GM19467 (cell line): ENCODE measurements around the gene UBE2R2.
"Not testable (repeated sequence)": the region's sequence is repeated elsewhere in the genome, so short reads cannot be mapped to it uniquely, and the experiment has no call there.

Experiments used
- ATAC-seq: cut with Tn5 transposase; IDR thresholded peaks from one replicate; pipeline ENCODE4 v1.9.1; 2021; ENCODE audit warnings: mild to moderate bottlenecking, moderate library complexity; ENCODE audit not compliant: unreplicated experiment

The UBE2R2 gene

GRCh38 chr9:33924978-33925797 lies 108.2 kb downstream of the UBE2R2 start:
- ATAC-seq = no peak

GRCh38 chr9:33926746-33927485 lies 110.0 kb downstream of the UBE2R2 start:
- no peak for ATAC-seq

DNA sequence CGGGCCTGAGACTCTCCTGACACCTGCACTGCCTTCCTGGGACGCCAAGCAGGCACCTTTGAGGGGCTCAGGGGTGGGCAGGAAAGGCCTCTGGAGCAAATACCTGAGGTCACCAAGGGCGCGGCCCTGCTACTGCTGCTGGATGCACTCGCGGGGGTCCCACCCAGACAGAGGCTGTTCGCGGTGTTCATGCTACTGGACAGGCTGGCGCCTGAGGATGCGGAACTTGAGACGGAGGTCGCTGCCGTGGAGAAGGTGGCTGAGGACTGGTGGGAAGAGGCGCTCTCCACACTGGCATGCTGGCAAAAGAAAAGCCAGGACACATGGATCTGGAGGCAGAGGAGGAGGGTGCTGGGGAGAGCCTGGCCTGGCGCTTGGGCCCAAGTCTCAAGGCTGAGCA lies 110.7 kb downstream of the UBE2R2 start:
- ATAC-seq = no peak

- ATAC-seq = no peak
Measured at GRCh38 chr9:33931326-33931725, 114.4 kb downstream of the UBE2R2 start.

DNA sequence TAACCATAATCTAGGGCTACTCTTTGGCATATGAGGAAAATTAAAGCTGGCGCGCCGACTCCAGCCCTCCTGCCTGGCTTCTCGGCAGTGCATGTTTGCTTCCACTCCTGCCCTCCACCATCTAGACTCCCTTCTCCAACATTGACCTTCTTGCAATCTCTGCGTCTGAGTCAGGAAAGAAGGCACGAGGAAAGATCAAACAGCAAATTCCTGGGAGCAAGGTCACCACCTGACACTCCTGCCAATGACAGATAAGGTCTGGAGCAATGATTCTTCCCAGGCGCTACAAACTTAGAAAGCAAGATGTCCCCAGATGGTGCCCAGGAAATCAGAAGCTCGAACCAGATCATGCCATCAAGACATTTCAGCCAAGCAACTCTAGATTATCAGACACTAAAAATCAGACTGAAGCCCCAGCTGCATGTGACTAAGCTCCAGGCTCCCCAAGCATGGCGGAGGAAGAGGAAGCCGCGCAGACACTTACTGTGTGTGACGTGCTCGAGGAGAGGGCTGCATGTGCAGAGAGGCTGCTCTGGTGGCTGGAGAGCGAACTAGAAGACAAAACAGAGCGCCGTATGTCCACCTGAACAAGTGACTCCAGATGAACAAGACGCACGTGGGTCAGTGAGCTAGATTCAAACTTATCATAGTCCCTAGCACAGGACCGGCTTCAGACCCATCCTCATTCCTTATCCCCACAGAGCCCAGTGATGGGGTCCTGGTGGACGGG lies 115.3 kb downstream of the UBE2R2 start:
- ATAC-seq = no peak

DNA sequence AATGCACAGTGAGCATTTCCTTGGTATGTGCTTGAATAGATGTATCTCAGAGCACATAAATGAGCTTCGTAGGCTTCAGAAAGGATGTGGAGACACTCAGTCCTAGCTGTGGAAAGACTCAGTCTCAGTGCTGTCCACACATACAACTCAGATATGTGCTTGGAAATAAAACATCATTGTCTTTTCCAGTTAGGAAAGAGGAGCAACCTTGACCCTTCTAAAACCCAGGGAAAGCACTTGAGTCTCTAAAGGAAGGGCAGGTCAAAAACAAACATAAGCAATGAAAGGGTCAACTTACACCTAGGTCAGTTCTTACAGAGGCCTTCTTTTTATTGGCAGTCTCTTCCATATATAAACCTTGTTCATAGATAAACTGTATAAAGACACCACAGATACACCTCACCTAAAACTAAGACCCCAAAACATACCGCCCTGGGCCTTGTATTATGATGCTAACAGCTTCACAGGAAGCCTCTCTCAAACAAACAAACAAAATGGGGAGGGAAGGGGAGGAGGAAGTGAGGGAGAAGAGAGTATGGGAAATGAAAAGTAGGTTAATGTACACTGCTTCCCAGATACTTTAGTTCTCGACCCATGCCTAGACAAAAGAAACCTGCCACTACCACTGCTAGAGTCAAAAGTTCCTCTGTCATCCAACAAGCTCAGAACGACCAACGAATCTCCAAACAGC lies 117.4 kb downstream of the UBE2R2 start:
- no peak for ATAC-seq

GRCh38 chr9:33939924-33940874 lies 123.2 kb downstream of the UBE2R2 start:
- no peak for ATAC-seq

DNA sequence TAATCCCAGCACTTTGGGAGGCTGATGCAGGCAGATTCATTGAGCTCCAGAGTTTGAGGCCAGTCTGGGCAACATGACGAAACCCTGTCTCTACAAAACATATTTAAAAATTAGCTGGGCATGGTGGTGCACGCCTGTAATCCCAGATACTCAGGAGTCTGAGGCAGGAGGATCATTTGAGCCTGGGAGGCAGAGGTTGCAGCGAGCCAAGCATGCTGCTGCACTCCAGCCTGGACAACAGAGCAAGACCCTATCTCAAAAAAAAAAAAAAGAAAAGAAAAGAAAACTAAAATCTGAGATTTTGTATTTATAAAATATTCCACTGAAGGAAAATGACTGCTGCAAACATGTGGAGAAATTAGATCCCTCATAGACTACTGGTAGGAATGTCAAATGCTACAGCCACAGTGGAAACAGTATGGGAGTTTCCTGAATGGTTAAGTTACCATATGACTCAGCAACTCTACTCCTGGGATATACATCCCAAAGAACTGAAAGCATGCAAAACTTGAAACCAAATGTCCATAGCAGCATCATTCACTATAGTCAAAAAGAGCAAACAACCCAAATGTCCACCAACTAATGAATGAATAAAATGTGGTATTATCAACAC lies 125.6 kb downstream of the UBE2R2 start:
- no peak for ATAC-seq

- no peak for ATAC-seq
Measured at GRCh38 chr9:33943389-33943788, 126.4 kb downstream of the UBE2R2 start.

DNA sequence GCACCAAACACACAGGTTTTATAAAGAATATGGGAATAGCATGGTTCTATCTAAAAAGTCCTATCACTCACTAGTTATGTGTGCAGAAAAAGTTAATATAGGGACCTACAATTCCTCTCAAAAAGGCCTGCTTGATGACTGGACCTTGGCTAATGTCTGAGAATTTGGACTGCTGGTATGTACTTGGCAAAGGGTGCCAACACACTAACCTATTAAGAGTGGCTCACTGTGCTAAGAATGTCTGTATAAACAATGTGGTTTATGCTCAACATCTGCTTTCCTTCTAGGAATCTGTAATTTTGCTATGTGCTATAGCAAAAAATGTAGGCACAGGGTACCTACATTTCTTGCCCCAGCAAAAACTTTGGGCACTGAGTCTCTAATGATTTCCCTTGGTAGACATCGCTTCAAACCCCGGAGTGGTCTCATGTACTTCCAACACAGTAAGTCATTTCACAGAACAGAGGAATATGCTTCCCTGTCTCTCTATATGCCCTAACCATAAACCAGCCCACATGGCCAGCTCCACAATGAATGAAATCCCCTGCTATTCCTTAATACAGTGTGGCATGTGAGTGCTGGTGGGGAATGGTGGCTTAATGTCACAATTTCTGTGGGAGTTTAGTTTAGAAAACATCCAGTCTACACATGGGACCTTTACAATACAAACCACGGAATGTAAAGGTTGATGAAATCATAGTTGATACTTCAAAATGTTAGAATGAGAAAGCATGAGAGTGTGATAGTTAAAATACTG lies 130.0 kb downstream of the UBE2R2 start:
- no peak for ATAC-seq

DNA sequence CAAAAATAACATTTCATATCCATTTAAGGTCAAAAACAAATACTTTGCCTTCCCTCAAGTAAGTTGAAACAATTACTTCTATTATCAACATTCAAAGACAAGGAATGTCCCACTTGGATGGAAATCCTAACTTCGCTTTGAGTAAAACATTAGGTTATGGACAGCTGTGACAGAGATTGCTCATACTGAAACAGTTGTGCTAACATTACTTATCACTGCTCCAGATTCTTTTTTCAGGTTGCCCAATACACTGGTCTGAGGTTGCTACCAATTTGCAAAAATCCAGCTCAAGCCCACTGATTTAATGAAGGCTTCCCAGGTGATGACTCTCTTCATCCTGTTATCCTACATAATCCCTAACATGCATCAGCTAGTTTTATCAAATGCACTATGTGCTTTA lies 133.4 kb downstream of the UBE2R2 start:
- no peak for ATAC-seq

- no peak for ATAC-seq
Measured at GRCh38 chr9:33952066-33952465, 135.1 kb downstream of the UBE2R2 start.

GRCh38 chr9:33956544-33956943 lies 139.6 kb downstream of the UBE2R2 start:
- ATAC-seq = no peak

- no peak for ATAC-seq
Measured at GRCh38 chr9:33959725-33960124, 142.8 kb downstream of the UBE2R2 start.

DNA sequence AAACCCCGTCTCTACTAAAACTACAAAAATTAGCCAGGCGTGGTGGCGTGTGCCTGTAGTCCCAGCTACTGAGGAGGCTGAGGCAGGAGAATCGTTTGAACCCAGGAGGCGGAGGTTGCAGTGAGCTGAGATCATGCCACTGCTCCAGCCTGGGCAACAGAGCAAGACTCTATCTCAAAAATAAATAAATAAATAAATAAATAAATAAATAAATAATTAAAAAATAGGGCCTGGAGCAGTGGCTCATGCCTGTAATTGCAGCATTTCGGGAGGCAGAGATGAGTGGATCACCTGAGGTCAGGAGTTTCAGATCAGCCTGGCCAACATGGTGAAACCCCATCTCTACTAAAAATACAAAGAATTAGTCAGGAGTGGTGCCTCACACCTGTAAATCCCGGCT lies 145.5 kb downstream of the UBE2R2 start:
- not testable (repeated sequence) for ATAC-seq

DNA sequence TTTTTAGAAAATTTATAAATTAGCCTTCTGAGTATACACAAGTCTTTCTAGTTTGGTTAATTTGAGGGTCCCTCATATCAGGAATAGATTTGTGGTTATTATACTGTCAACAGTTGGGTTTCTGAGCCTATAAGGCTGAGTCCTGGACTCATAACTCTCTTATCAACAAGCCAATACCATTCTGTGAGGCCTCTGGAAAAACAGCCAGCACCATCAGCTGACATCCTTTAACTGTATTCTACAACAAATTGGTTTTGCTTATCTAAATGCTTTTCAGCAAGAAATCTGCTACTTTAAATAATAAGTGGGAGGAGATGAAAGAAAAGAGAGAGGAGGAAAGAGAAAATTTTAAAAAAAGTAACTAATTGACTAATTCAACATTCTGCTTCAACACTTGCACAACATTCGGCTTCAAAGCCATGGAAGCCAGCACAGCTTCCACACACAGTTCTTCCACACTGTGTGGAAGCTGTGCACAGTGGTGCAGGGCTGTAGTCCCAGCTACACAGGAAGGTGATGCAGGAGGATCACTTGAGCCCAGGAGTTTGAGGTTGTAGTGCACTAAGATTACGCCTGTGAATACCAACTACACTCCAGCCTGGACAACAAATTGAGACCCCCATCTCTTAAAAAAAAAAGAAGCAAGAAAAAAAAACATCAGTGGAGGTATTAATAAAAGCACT lies 147.3 kb downstream of the UBE2R2 start:
- no peak for ATAC-seq
